ENCODE results near the gene NAALADL2. TPM values are rescaled to one million over a fixed set of nuclear protein-coding genes. Genes with fewer than 3 reads are reported as not detected.
"Not testable (repeated sequence)": the region's sequence is repeated elsewhere in the genome, so short reads cannot be mapped to it uniquely, and the experiment has no call there.

The NAALADL2 gene
- total and polyA plus RNA-seq, 2 of the 4 experiments (the other 2 are of a cell fraction), result 3.8 to 19.2 TPM

GRCh38 chr3:175614107-175614506 lies 755.0 kb downstream of the NAALADL2 start:
- H3K27ac ChIP-seq (ENCODE audit: insufficient read depth, low read length); BruUV-seq (replicated peaks); H4K5ac ChIP-seq (ENCODE audit: low read depth, low read length); in situ Hi-C loops (cut with MboI; ENCODE audit: low sequenced_read_pairs); H3K56ac ChIP-seq (ENCODE audit: extremely low read depth, insufficient read depth, low read length); dilution Hi-C loops (cut with HindIII; ENCODE audit: low sequenced_read_pairs, unreplicated experiment); intact Hi-C loops (cut with micrococcal nuclease); H2AK5ac ChIP-seq (ENCODE audit: low read depth, low read length); H3K27me3 ChIP-seq (ENCODE audit: control insufficient read depth, insufficient read depth, low read length); H2BK15ac ChIP-seq (ENCODE audit: low read depth, low read length); H2BK20ac ChIP-seq (ENCODE audit: low read depth, low read length); POLR2A ChIA-PET (ENCODE audit: unreplicated experiment); H3K79me1 ChIP-seq (ENCODE audit: low read depth in 1 of 2, low read length in 2 of 2); ATAC-seq (ENCODE audit: low read depth); H2BK5ac ChIP-seq (ENCODE audit: low read depth, low read length, poor library complexity, severe bottlenecking); H3K9me3 ChIP-seq (ENCODE audit: control insufficient read depth, insufficient read depth, low read length); H3K4ac ChIP-seq (ENCODE audit: low read depth, low read length); H2BK120ac ChIP-seq (ENCODE audit: low read depth, low read length); H4K8ac ChIP-seq (ENCODE audit: low read depth in 2 of 2, low read length in 2 of 2); H3K4me1 ChIP-seq (ENCODE audit: control insufficient read depth, insufficient read depth, low read length); H3K9me1 ChIP-seq (ENCODE audit: insufficient read depth, low read length); H4K91ac ChIP-seq (ENCODE audit: insufficient read depth, low read depth, low read length); H3K9ac ChIP-seq (ENCODE audit: low read depth, low read length); H2AFZ ChIP-seq (replicated peaks; ENCODE audit: low read length, poor library complexity); H4K20me1 ChIP-seq (ENCODE audit: insufficient read depth, low read length); H3K23ac ChIP-seq (ENCODE audit: low read depth, low read length); CTCF ChIA-PET; H3K4me2 ChIP-seq (ENCODE audit: low read depth, low read length); H3K14ac ChIP-seq (replicated peaks; ENCODE audit: low read depth, low read length); H3K18ac ChIP-seq (ENCODE audit: low read depth, low read length); H3K4me3 ChIP-seq (ENCODE audit: insufficient read depth, low read depth, low read length); H3K36me3 ChIP-seq (ENCODE audit: control insufficient read depth, insufficient read depth, low read length); DNase-seq; H2AK9ac ChIP-seq (replicated peaks; ENCODE audit: low read depth, low read length, poor library complexity): not testable (repeated sequence)
- WGBS, 2 experiments (ENCODE audit: extremely low coverage in 2 of 2, insufficient read length in 1 of 2), result no CpG with 5 or more reads among the region's 9 CpGs

Measured in IMR-90 (cell line).